ENCODE data around the gene TMEM132C. TPM values are rescaled to one million over a fixed set of nuclear protein-coding genes. Genes with fewer than 3 reads are reported as not detected.

Gene TMEM132C
- 5.9 and 6.5 TPM in 2 replicates for total RNA-seq

GRCh38 chr12:128267131-128267622 lies at the start of gene TMEM132C:
TMEM132C (plus strand) TSS chr12:128267170; CDS start chr12:128267403, 233 bp downstream.

